AG09309 (cell line): ENCODE measurements around the gene SLC66A1.

ENCODE experiments used
- DNase-seq: peaks from one replicate; pipeline ENCODE4 v3.0.0-alpha.2; 2010; ENCODE audit warnings: low read depth
- H3K4me3 ChIP-seq: 2 replicates; pipeline ENCODE4 v1.5.1; 2011; ENCODE audit warnings: mild to moderate bottlenecking, low read depth, low read length, moderate library complexity; ENCODE audit not compliant: control insufficient read depth
- TF ChIP-seq, protein P1 (sequence below): IDR thresholded peaks from 2 replicates; pipeline ENCODE4 v1.5.1; 2011; ENCODE audit warnings: mild to moderate bottlenecking, low read depth, low read length, inconsistent platforms; ENCODE audit not compliant: insufficient read depth, control insufficient read depth; ENCODE audit errors: missing control alignments

Gene SLC66A1

DNA sequence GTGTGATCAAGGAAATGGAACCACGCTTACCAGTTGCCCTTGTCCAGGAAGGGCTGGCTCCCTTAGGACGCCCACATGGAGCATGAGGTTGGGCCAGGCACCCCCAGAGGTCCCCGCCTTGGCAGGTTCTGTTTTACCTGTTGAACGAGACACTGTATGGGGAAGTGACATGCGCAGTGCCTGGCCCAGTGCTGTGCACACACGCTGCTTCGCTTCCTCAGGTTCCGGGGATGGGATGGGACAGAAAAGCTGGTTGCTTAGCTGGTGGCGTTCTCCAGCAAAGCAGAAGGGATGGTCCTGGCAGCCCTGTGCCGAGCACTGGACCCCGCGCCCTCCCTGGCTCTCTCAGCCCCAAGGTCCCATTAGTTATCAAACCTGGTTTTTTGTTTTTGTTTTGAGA is 20.7 kb downstream of the SLC66A1 start:
- H3K4me3 ChIP-seq, result no peak overlapping the region
- no peak for DNase-seq
- TF ChIP-seq, protein P1, sequence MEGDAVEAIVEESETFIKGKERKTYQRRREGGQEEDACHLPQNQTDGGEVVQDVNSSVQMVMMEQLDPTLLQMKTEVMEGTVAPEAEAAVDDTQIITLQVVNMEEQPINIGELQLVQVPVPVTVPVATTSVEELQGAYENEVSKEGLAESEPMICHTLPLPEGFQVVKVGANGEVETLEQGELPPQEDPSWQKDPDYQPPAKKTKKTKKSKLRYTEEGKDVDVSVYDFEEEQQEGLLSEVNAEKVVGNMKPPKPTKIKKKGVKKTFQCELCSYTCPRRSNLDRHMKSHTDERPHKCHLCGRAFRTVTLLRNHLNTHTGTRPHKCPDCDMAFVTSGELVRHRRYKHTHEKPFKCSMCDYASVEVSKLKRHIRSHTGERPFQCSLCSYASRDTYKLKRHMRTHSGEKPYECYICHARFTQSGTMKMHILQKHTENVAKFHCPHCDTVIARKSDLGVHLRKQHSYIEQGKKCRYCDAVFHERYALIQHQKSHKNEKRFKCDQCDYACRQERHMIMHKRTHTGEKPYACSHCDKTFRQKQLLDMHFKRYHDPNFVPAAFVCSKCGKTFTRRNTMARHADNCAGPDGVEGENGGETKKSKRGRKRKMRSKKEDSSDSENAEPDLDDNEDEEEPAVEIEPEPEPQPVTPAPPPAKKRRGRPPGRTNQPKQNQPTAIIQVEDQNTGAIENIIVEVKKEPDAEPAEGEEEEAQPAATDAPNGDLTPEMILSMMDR, result no peak

DNA sequence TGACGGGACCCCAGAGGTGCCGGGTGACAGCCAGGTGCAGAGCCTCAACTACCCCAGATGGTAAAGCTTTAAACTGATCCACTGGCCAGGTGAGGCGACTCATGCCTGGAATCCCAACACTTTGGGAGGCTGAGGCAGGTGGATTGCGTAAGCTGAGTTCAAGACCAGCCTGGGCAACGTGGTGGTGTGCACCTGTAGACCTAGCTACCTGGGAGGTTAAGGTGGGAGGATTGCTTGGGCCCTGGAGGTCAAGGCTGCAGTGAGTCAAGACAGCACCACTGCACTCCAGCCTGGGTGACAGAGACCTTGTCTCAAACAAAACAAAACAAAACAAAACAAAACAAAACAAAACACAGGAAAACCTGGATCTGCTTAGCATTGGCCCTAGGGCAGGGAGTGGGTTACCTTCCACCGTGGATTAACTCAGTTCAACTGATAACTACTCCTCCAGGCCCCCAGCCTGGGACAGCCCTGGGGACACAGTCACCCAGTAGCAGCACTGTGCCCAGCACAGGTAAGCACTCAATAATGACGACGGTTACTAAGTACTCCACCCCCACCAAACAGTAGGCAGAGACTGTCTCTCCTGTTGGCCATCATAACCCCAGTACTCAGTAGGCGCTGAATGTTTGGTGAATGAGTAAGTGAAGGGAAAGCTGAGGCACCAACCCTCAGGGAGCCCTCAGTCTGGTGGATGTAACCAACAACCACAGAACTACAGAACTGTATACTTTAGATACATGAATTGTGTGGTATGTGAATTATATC is 21.6 kb downstream of the SLC66A1 start:
- TF ChIP-seq, protein P1, result no peak
- DNase-seq, result no peak
- no peak overlapping the region for H3K4me3 ChIP-seq

DNA sequence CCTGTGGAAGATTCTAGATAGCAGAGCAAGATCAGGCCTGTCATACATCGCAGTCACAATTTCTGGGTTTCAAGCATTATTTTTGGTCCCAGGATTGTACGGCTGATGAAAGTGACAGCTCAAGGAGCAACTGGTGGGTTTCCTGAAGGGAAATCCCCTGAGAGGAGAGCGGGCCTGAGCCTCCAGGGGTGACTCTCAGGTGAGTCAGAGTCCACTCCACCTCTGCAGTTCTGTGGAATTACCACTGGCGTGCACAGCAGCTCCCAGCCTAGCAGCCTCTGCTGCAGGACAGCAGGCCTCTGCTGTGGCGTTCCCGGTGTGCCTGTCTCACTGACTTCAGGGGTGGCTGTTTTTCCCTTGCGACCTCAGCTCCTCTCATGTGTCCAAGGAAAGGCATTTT is 24.4 kb downstream of the SLC66A1 start:
- no peak overlapping the region for H3K4me3 ChIP-seq
- TF ChIP-seq, protein P1, result no peak
- no peak for DNase-seq

DNA sequence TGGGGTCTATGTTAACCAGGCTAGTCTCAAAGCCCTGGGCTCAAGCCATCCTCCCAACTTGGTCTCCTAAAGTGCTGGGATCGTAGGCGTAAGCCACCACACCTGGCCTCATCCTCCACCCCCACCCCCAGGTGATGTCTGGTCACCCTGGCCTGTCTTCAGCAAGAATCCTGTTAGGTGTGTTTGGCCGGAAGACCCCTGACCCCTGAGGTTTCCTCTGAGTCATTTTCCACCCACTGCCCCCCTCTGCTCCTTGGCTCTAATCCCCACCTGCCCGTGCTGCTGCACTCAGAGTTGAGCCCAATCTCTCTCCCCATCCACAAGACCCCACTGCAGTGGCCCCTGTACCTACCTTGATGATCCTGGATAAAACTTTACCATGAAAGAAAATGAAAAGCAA is 25.2 kb downstream of the SLC66A1 start:
- no peak overlapping the region for H3K4me3 ChIP-seq
- TF ChIP-seq, protein P1, result no peak
- no peak for DNase-seq

DNA sequence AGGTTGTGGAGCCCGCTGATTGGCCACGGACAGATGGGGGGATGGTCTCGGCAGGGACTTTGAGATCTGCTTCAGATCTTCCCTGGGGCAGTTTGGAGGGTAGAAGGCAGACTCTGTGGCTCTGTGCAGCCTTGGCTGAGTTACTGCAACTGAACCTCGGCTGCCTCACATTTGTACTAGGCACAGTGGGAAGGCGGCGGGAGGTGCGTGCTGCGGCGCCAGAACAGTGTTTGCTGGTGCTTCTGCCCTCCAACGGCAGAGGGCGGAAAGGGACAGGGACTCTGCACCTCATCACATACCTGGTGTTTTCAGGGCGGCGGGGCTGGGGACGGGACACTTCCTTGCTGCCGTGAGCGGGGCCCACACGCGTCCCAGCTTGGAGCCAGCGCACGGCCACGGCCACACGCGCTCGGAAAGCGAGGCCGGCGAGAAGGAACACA is 26.2 kb downstream of the SLC66A1 start:
- H3K4me3 ChIP-seq, result no peak overlapping the region
- TF ChIP-seq, protein P1, result no peak
- no peak for DNase-seq

DNA sequence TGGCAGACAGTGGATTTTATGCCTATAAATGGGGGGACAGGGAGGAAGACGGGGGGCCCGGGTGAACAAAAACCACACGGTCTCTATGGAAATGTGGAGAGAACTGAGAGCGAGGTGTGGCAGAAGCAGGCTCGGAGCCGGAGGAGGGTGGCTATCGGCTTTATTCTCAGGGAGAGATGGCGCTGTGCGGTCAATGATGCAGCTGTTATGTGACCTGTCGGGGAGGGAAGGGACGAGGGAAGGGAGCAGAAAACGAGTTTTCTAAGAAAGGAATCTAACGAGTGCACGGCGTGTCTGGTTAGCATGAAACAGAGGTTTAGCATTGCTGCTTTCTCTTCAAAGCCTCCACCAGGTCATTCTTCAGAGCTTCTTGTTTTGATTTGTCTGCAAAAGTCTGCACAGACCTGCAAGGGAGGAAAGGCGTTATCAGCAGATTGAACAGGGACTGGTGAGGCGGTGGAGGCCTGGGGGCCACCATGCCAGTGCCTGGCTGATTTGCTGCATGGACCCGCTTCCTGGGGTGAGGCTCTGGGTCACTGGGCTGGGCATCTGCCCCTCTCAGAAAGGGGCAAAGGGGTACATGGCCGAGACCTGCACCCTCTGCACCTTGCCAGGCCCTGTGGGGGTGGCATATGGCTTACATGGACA is 27.2 kb downstream of the SLC66A1 start:
- DNase-seq, result no peak
- H3K4me3 ChIP-seq, result no peak overlapping the region
- TF ChIP-seq, protein P1, result no peak
